Measurements from ENCODE around the gene C2CD2L.
"Not testable (repeated sequence)": the region's sequence is repeated elsewhere in the genome, so short reads cannot be mapped to it uniquely, and the experiment has no call there.

The C2CD2L gene

DNA sequence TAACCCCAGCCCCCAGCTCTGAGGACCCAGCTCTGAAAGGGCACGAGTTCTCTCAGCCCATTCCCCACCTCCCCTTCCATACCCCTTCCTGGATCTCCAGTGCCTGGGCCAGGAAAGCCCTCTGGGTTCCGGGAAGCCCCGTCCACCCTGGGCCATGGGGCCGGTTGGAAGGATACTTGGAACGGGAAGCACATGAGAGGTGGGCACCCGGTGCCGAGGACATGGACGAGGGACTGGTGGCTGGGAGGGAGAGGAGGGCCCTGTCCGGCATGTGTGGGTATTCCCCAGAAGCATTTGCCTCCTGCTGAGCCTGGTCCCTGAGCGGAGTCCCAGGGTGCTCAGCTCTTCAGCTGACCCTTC, 9.1 kb downstream of the C2CD2L start:
- peak in 1 of 3 donors; percentile 12 for DNase-seq

GRCh38 chr11:119116601-119117000, 9.5 kb downstream of the C2CD2L start:
- DNase-seq = no peak

DNA sequence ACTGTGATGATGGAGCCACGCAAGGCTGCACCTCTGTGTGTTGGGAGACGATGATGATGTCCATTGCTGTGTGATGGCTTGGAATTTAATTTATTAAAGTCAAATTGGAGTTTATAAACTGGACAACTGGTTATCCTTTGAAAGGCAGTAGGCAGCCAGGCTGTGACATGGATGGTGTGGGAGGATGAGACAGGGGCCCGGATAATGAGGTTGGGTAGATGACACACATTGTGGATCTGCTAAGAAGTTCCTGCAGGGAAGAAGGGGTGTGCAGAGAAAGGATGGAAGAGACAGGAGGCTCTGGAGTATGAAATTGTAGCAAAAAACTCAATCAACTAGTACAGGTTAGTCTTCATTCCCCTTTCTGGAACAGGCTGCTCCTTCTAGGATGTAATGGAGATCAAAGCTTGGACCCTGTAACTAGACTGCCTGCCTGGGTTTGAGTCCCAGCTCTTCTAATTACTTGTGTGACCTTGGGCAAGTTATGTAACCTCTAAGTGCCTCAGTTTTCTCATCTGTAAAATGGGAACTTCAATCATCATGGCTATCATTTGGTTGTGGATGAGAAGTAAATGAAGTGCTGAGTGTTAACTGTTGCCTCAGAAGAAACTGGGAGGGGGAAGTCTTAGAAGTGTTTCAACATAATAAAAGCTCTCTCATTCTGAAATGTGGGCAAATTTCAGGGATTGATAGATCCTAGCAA, 10.0 kb downstream of the C2CD2L start:
- DNase-seq = peak in 1 of 3 donors; percentile 25

DNA sequence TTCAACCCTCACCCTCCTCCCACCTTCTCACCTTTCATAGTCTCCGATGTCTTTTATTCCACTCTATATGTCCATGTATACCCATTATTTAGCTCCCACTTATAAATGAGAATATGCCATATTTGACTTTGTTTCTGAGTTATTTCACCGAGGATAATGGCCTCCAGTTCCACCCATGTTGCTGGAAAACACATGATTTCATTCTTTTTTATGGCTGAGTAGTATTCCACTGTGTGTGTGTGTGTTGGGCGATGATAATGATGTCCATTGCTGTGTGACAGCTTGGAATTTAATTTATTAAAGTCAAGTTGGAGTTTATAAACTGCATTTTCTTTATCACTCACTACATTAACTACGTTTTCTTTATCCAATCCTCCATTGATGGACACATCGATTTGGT, 11.1 kb downstream of the C2CD2L start:
- DNase-seq = no peak

GRCh38 chr11:119118946-119119345, 11.8 kb downstream of the C2CD2L start:
- no peak for DNase-seq

DNA sequence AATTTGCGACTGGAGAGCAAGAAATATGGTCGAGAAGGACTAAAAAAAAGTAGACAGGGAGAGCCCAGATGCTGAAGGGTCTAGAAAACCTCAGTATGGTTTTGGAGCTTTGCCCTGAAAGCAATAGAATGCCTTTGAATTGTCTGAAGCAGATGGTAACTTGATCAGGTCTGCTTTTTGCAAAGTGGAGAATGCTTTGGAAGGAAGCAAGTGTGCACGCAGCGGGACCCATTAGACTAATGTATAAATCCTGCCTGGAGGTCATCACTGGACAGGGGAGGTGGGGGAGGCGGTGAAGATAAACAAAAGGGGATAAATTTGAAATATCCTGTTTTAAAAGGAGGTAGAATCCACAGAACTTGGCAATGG, 13.5 kb downstream of the C2CD2L start:
- no peak for DNase-seq

- DNase-seq = peak; percentile 99
Observed at GRCh38 chr11:119121008-119121810, 14.1 kb downstream of the C2CD2L start, which contains the start of gene HINFP. HINFP (plus strand) TSS chr11:119121580; CDS start chr11:119126945, 5,365 bp downstream.

GRCh38 chr11:119121811-119122124, 14.6 kb downstream of the C2CD2L start:
- peak in 2 of 3 donors; percentile 44 to 68 for DNase-seq

- no peak for DNase-seq
Observed at GRCh38 chr11:119125821-119126220, 18.7 kb downstream of the C2CD2L start.

GRCh38 chr11:119126675-119127268, 19.6 kb downstream of the C2CD2L start:
- DNase-seq = no peak

- no peak for DNase-seq
Observed at GRCh38 chr11:119130662-119131061, 23.5 kb downstream of the C2CD2L start.

- peak; percentile 60 to 69 (median 64) for DNase-seq
Observed at GRCh38 chr11:119134389-119134978, 27.3 kb downstream of the C2CD2L start.

- not testable (repeated sequence) for DNase-seq
Observed at GRCh38 chr11:119139276-119139675, 32.1 kb downstream of the C2CD2L start.

GRCh38 chr11:119144825-119145486, 37.8 kb downstream of the C2CD2L start:
- peak; percentile 72 to 82 (median 79) for DNase-seq

GRCh38 chr11:119145551-119145950, 38.4 kb downstream of the C2CD2L start:
- DNase-seq = no peak

DNA sequence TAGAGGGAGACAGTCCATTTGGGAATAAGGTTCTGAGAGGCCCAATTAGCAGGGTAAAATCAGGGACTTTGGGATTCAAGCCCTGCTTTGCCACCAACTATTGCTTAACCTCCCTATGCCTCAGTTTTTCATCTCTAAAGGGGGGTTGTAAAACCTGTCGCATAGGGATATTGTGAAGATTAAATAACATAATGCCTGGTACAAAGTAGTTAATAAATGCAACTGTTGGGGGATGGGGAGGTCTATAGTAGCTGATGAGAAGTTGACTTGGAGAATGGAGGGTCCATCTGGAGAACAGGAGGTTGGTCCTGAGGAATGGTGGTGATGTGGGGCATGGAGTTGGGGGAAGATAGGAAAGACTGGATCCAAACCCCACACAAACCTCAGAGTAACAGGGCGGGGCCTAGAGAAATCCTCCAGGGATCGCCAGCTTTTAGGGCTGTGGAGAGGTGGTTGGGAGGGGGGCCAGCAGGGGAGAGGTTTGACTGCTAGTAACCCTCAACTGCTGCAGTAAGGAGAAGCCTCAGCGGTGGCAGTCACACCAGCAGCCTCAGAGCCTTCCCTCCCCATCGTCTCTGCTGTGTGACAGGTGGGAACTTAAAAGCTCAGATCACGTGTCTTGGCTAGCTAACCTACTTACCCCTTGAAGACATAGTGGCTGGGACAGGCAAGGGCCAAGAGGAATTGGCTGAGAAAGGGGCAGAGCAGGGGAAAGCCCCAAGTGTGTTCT, 40.6 kb downstream of the C2CD2L start:
- DNase-seq = no peak

- DNase-seq = no peak
Observed at GRCh38 chr11:119148720-119149017, 41.5 kb downstream of the C2CD2L start.

DNA sequence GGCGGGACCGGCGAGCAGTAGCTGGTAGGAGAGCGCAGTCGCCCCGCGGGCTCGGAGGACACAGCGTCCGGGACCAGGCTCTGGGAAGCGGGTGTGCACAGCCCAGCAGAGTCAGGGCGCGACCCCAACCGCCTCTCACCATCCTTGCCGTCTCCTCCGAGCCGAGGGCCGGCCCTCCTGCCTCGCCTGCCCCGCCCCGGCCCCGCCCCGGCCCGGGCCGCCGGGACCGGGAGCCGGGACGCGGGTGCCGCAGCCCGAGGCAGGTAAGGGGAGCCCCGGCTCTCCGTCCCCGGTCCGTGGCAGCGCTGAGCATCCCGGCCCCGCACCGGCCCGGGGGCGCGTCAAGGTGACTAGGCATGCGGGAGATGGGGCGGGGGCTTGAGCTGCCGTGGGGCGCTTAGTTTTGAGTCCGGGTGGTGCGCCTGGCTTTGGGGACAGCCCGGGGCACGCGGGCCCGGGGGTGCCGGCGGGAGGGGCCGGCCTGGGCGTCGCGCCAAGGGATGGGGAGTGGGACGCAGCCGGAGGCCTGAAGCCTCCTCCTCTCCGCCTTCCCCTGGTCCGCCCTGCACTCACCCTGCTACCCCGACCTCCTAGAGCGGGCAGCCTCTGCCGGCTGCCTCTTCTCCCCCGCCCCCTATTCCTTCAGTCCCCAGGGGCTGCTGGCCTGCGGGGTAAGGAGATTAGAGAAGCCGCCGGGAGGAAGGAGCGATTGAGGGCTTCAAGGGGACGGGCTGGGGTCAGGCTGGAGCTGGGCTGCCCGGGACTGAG, 42.1 kb downstream of the C2CD2L start, which contains the start of gene ABCG4:
Gene ABCG4 (plus strand): TSS at position 35 of the 768 bp plus-strand sequence. CDS start 914 bp downstream, outside the sequence.
- DNase-seq = peak in 2 of 3 donors; percentile 27 to 48

DNA sequence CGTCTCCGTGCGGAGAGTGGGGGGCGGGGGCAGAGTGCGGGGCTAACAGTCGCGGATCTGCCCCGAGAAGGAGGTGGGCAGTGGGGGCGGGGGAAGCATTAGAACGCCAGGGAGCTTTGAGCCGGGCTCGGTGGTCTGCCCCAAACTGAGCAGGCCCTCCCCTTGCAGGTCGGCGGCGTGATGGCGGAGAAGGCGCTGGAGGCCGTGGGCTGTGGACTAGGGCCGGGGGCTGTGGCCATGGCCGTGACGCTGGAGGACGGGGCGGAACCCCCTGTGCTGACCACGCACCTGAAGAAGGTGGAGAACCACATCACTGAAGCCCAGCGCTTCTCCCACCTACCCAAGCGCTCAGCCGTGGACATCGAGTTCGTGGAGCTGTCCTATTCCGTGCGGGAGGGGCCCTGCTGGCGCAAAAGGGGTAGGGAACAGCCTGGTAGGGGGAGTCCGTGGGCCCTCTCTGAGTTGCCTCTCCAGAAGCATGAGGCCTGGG, 42.7 kb downstream of the C2CD2L start:
- no peak for DNase-seq

DNA sequence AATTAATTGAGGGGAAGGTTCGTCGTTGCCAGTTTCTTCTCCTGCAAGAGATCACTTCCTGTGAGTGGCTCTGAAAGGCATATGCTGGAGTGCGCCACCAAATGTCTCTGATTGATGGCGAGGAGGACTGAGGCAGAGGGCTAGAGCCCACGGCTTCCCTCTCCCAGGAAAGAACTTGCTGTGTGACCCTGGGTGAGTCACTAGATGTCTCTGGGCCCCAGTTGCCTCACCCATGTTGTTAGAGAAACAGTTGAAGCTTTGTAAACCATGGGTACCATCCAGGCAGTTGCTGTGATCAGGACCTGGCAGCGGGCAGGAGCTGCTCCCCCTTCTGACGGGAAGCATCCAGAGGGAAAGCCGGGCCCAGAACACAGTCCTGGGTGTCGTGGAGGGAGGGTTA, 44.9 kb downstream of the C2CD2L start:
- DNase-seq = no peak

- no peak for DNase-seq
Observed at GRCh38 chr11:119152604-119153003, 45.5 kb downstream of the C2CD2L start.

Measured in suppressor macrophage treated with lipopolysaccharide for 1 hour (primary cell).